NCI-H526 (cell line): ENCODE measurements around the gene PLRG1.

ENCODE experiments used
- DNase-seq, 2 experiments: peaks; one replicate each; lab custom pipeline; 2025; lab: John Stamatoyannopoulos, UW

The PLRG1 gene

GRCh38 chr4:154519214-154519613 lies 31.0 kb downstream of the PLRG1 start:
- no peak for DNase-seq

- DNase-seq, result no peak
These were observed 32.6 kb downstream of the PLRG1 start for GRCh38 chr4:154517591-154517990.

GRCh38 chr4:154516318-154517029 lies 33.7 kb downstream of the PLRG1 start:
- no peak for DNase-seq

GRCh38 chr4:154511981-154512380 lies 38.2 kb downstream of the PLRG1 start:
- DNase-seq, result no peak

GRCh38 chr4:154511548-154511947 lies 38.7 kb downstream of the PLRG1 start:
- DNase-seq, result no peak

- DNase-seq, result peak in 1 of 2 experiments; percentile 17
These were observed 43.0 kb downstream of the PLRG1 start for GRCh38 chr4:154507156-154507555.

- peak; percentile 51 to 78 for DNase-seq
These were observed 43.9 kb downstream of the PLRG1 start for GRCh38 chr4:154506253-154506652.

- DNase-seq, result peak; percentile 66 to 75
These were observed 46.6 kb downstream of the PLRG1 start for GRCh38 chr4:154503598-154503997.

- DNase-seq, result peak in 1 of 2 experiments; percentile 13
These were observed 48.1 kb downstream of the PLRG1 start for GRCh38 chr4:154502111-154502510.

- DNase-seq, result no peak
These were observed 52.3 kb downstream of the PLRG1 start for GRCh38 chr4:154497889-154498288.

- DNase-seq, result no peak
These were observed 54.3 kb downstream of the PLRG1 start for GRCh38 chr4:154495867-154496266.

GRCh38 chr4:154492288-154492687 lies 57.9 kb downstream of the PLRG1 start:
- no peak for DNase-seq

GRCh38 chr4:154491341-154492271 lies 58.6 kb downstream of the PLRG1 start, which contains the start of gene DCHS2:
Gene DCHS2 (minus strand): TSS chr4:154491799. CDS start chr4:154491355, 444 bp downstream.
- peak; percentile 79 to 92 for DNase-seq

- peak in 1 of 2 experiments; percentile 84 for DNase-seq
These were observed 59.4 kb downstream of the PLRG1 start for GRCh38 chr4:154490583-154491340.

- DNase-seq, result no peak
These were observed 60.0 kb downstream of the PLRG1 start for GRCh38 chr4:154490234-154490582.

GRCh38 chr4:154489558-154490233 lies 60.5 kb downstream of the PLRG1 start:
- DNase-seq, result no peak

GRCh38 chr4:154487145-154487544 lies 63.1 kb downstream of the PLRG1 start:
- DNase-seq, result no peak

- DNase-seq, result no peak
These were observed 65.0 kb downstream of the PLRG1 start for GRCh38 chr4:154485127-154485773.
